Osteoblast (primary cell): ENCODE results near the gene NLGN3. TPM values are rescaled to one million over a fixed set of nuclear protein-coding genes. Genes with fewer than 3 reads are reported as not detected.

Source experiments
- DNase-seq: peaks from one replicate; pipeline ENCODE4 v3.0.0; 2011; ENCODE audit warnings: low spot score, mixed read lengths; ENCODE audit not compliant: insufficient read length; ENCODE audit errors: missing footprints
- H2AFZ ChIP-seq: 2 replicates; pipeline ENCODE4 v1.6.0; 2011; ENCODE audit warnings: mild to moderate bottlenecking, low read length
- H3K27ac ChIP-seq: 2 replicates; pipeline ENCODE4 v1.5.1; 2011; ENCODE audit warnings: mild to moderate bottlenecking, low read depth, low read length, moderate library complexity
- H3K27me3 ChIP-seq: 2 replicates; pipeline ENCODE4 v1.6.0; 2012; ENCODE audit warnings: mild to moderate bottlenecking, control low read depth, inconsistent platforms, low read length, moderate library complexity; ENCODE audit not compliant: insufficient read depth
- H3K36me3 ChIP-seq: 2 replicates; pipeline ENCODE4 v1.5.1; 2011; ENCODE audit warnings: mild to moderate bottlenecking, low read length, control low read depth, moderate library complexity; ENCODE audit not compliant: insufficient read depth
- H3K4me1 ChIP-seq: 2 replicates; pipeline ENCODE4 v1.5.1; 2011; ENCODE audit warnings: mild to moderate bottlenecking, low read length, control low read depth, moderate library complexity; ENCODE audit not compliant: insufficient read depth
- H3K4me2 ChIP-seq: 2 replicates; pipeline ENCODE4 v1.6.0; 2011; ENCODE audit warnings: mild to moderate bottlenecking, low read length; ENCODE audit not compliant: insufficient read depth
- H3K4me3 ChIP-seq: fragments of 200-600 bp; sonication (generic); 3 replicates; pipeline ENCODE4 v1.5.1; 2012; ENCODE audit warnings: mild to moderate bottlenecking, low read length, inconsistent platforms; ENCODE audit not compliant: insufficient read depth
- H3K79me2 ChIP-seq: 2 replicates; pipeline ENCODE4 v1.6.0; 2012; ENCODE audit warnings: mild to moderate bottlenecking, low read length, control low read depth, inconsistent platforms; ENCODE audit not compliant: insufficient read depth
- H3K9me3 ChIP-seq: 2 replicates; pipeline ENCODE4 v1.5.1; 2011; ENCODE audit warnings: low read depth, low read length, control low read depth
- H4K20me1 ChIP-seq: 2 replicates; pipeline ENCODE4 v1.6.0; 2012; ENCODE audit warnings: mild to moderate bottlenecking, low read length, control low read depth; ENCODE audit not compliant: insufficient read depth
- total RNA-seq: library from RNA; depleted of rRNA; stranded (reverse); fragments of >200 nt; gene quantifications from 2 replicates; pipeline ENCODE4 v1.2.3, GENCODE V29; 2012
- TF ChIP-seq, protein P1 (sequence below): IDR thresholded peaks from 2 replicates; pipeline ENCODE4 v1.5.1; 2011; ENCODE audit warnings: mild to moderate bottlenecking, low read depth, low read length, moderate library complexity; ENCODE audit errors: extremely low read depth

The NLGN3 gene
- total RNA-seq, 1 donor: 0.36 TPM

DNA sequence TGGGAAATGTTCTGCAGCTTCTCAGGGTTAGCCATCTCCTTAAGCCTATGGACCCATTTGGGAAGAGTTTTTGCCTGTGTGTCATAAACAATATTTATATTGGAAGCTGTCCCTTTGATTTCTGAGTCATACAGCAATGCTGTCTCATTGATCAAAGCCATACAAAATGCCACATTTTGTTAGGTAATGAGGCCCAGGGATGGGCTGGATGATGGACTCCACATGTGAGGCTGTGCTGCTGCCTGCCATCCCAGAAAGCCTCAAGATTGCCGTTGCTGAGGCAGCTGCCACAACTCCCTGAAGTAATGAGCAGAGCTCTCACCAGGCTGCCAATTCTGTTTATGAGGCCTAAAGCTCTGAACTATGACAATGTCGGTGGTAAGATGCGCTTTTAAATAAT lies 66.2 kb downstream of the NLGN3 start:
- TF ChIP-seq, protein P1, sequence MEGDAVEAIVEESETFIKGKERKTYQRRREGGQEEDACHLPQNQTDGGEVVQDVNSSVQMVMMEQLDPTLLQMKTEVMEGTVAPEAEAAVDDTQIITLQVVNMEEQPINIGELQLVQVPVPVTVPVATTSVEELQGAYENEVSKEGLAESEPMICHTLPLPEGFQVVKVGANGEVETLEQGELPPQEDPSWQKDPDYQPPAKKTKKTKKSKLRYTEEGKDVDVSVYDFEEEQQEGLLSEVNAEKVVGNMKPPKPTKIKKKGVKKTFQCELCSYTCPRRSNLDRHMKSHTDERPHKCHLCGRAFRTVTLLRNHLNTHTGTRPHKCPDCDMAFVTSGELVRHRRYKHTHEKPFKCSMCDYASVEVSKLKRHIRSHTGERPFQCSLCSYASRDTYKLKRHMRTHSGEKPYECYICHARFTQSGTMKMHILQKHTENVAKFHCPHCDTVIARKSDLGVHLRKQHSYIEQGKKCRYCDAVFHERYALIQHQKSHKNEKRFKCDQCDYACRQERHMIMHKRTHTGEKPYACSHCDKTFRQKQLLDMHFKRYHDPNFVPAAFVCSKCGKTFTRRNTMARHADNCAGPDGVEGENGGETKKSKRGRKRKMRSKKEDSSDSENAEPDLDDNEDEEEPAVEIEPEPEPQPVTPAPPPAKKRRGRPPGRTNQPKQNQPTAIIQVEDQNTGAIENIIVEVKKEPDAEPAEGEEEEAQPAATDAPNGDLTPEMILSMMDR: no peak

DNA sequence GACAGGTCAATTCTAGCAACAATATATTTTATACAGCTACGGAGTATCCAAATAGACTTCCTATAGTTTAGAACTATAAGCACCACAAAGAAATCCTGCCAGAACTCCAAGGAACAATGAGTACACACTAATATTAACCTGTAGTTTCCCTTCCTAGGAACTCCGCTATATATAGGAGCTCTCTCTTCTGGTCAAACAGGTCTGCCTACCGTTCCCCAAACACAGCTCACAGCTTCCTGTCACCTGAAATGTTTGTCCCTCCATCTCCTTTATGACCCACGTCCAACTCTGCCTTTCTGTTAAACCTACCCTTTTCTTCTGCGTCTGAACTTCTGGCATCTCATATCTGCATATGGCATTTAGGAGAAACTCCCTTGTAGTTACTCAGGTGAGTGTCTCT lies 67.9 kb downstream of the NLGN3 start:
- TF ChIP-seq, protein P1: no peak
- H3K27me3 ChIP-seq: peaks cover 12% of the 10 kb centered on the region
- DNase-seq: no peak
- H2AFZ ChIP-seq: no peak overlapping the region
- no peaks in the 10 kb centered on the region for H4K20me1 ChIP-seq
- no peaks in the 10 kb centered on the region for H3K4me1 ChIP-seq
- no peak overlapping the region for H3K4me2 ChIP-seq
- no peaks in the 10 kb centered on the region for H3K79me2 ChIP-seq
- no peak overlapping the region for H3K27ac ChIP-seq
- H3K4me3 ChIP-seq: no peak overlapping the region
- H3K36me3 ChIP-seq: no peaks in the 10 kb centered on the region
- H3K9me3 ChIP-seq: no peaks in the 10 kb centered on the region

More for the DNA sequence above, 66.2 kb downstream of the NLGN3 start:
- Histone ChIP-seq H3K4me1 (no peaks in the 10 kb centered on the region), H3K36me3 (no peaks in the 10 kb centered on the region), H3K79me2 (no peaks in the 10 kb centered on the region), H3K27me3 (peaks cover 8% of the 10 kb centered on the region), H4K20me1 (no peaks in the 10 kb centered on the region), H3K9me3 (no peaks in the 10 kb centered on the region), H3K4me2 (no peak overlapping the region), H2AFZ (no peak overlapping the region), H3K4me3 (no peak overlapping the region), H3K27ac (no peak overlapping the region)
- no peak for DNase-seq

DNA sequence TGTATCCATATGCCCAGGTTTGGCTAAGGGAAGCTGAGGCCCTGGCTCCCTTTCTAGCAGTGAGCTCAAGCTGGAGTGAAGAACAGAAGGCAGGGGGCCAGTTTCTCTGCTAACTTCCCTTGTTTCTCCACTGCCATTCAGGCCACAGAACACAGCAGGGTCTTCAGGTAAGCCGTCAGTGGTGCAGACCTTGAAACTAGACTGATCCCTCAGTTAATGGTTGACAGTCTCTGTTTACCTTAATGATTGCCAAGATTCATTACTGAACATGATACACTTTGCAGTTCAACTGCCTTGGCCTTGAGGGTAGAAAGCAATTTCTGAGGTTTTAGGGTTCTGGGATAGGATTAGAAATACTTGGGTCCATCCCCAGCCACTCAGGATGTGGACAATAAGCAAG lies 69.5 kb downstream of the NLGN3 start:
- Histone ChIP-seq H3K27me3 (peaks cover 12% of the 10 kb centered on the region), H3K9me3 (no peaks in the 10 kb centered on the region), H3K4me1 (no peaks in the 10 kb centered on the region), H3K4me2 (no peak overlapping the region), H3K36me3 (no peaks in the 10 kb centered on the region), H2AFZ (no peak overlapping the region), H3K4me3 (no peak overlapping the region), H3K27ac (no peak overlapping the region), H4K20me1 (no peaks in the 10 kb centered on the region), H3K79me2 (no peaks in the 10 kb centered on the region)
- no peak for DNase-seq
- TF ChIP-seq, protein P1: no peak

DNA sequence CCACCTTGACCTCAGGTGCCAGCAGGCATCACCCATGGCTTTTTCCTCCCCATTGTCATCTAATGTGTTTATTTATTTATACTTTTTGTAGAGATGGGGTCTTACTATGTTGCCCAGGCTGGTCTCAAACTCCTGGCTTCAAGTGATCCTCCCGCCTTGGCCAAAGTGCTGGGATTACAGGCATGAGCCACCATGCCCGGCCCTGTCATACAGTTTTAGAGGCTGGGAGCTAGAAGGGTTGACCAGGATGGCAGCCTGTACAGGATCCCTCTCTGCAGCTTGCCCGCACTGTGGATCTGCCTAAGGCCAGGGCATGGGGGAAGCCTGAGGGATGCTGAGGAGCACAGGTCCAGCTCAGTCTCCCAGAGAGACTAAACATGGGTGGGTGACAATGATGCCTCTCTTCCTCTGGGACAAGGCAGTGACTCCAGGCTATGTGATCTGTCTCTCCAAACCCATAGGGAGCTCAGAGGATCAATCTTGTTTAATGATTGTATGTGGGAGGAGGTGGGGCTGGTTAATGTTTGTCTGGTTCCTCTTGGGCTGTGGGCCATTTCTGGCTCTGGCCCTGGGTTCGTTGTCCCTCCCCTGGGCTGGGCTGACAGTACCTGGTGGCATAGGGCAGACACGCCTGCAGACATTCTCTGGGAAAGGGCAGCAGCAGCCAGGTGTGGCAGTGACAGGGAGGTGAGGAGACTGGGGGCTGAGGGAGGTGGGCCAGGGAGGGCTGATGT lies 70.1 kb downstream of the NLGN3 start:
- Histone ChIP-seq H3K36me3 (no peaks in the 10 kb centered on the region), H2AFZ (no peak overlapping the region), H4K20me1 (no peaks in the 10 kb centered on the region), H3K79me2 (no peaks in the 10 kb centered on the region), H3K4me1 (no peaks in the 10 kb centered on the region), H3K4me3 (no peak overlapping the region), H3K27ac (no peak overlapping the region), H3K27me3 (peaks cover 12% of the 10 kb centered on the region), H3K4me2 (no peak overlapping the region), H3K9me3 (no peaks in the 10 kb centered on the region)
- TF ChIP-seq, protein P1: no peak
- DNase-seq: peak; percentile 41
